ENCODE results near the gene TNKS1BP1.

DNA sequence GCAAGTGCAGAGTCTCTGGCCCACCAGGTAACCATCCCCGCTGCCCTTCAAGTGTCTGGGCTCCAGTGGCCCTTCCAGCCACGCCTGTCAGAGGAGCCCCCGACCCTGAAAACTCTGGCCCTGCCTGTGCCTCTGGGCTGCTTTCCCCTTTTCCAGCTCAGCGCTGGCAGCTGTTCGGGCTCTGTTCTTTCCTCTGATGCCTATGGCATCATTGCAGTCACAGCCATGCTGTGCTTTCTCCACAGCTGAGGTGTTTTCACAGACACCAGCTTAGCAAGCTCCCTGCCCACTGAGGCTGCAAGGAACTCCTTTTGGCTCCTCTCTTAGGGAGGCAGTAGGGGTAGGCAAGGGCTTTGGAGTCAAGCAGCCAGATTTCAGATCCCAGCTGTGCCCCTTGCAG is 34.6 kb upstream of the TNKS1BP1 start:
- TF ChIP-seq POLR2A (IDR thresholded peaks at IDR 0.05; ENCODE audit: control extremely low read depth in 1 of 2, low read depth in 2 of 2, low read length in 2 of 2) (no peak), BCL11A (IDR thresholded peaks at IDR 0.05; ENCODE audit: low read depth in 2 of 2, low read length in 2 of 2) (no peak), POLR2AphosphoS5 (IDR thresholded peaks at IDR 0.05; ENCODE audit: low read depth, low read length) (no peak), GTF2F1 (IDR thresholded peaks at IDR 0.05; ENCODE audit: borderline replicate concordance, low read depth, low read length) (no peak), YY1 (IDR thresholded peaks at IDR 0.05; ENCODE audit: low read depth, low read length) (no peak), RFX5 (IDR thresholded peaks at IDR 0.05; ENCODE audit: borderline replicate concordance, low read depth, low read length) (no peak)
- TF ChIP-seq, protein P1, sequence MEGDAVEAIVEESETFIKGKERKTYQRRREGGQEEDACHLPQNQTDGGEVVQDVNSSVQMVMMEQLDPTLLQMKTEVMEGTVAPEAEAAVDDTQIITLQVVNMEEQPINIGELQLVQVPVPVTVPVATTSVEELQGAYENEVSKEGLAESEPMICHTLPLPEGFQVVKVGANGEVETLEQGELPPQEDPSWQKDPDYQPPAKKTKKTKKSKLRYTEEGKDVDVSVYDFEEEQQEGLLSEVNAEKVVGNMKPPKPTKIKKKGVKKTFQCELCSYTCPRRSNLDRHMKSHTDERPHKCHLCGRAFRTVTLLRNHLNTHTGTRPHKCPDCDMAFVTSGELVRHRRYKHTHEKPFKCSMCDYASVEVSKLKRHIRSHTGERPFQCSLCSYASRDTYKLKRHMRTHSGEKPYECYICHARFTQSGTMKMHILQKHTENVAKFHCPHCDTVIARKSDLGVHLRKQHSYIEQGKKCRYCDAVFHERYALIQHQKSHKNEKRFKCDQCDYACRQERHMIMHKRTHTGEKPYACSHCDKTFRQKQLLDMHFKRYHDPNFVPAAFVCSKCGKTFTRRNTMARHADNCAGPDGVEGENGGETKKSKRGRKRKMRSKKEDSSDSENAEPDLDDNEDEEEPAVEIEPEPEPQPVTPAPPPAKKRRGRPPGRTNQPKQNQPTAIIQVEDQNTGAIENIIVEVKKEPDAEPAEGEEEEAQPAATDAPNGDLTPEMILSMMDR (IDR thresholded peaks at IDR 0.05; ENCODE audit: control extremely low read depth in 1 of 3, insufficient read depth in 1 of 3, low read depth in 1 of 3, low read length in 3 of 3): no peak
